Measurements from ENCODE around the gene CLASP1. TPM values are rescaled to one million over a fixed set of nuclear protein-coding genes. Genes with fewer than 3 reads are reported as not detected.

CLASP1 gene
- total and polyA plus RNA-seq, 2 of the 8 experiments (the other 6 are each of a cell fraction or from before 2014, with no cell fraction given), result 7.3 to 53.9 TPM

- Histone ChIP-seq H3K27me3 (replicated peaks in 1 of 4; ENCODE audit: control insufficient read depth in 3 of 4, extremely low read depth in 1 of 4, insufficient read depth in 3 of 4, low read length in 3 of 4) (no peaks in the 10 kb centered on the region), H4K5ac (ENCODE audit: insufficient read length, low read depth, low read length) (no peak overlapping the region), H2AK5ac (ENCODE audit: low read depth, low read length) (no peak overlapping the region), H3K18ac (ENCODE audit: extremely low read depth, low read length) (no peak overlapping the region), H3K23me2 (ENCODE audit: low read depth, low read length) (no peaks in the 10 kb centered on the region), H3K4ac (replicated peaks; ENCODE audit: insufficient read length, low read depth, low read length) (no peak overlapping the region), H2BK120ac (replicated peaks; ENCODE audit: low read depth, low read length) (no peak overlapping the region), H3K14ac (ENCODE audit: insufficient read length) (no peak overlapping the region), H3K27ac (ENCODE audit: low read depth, low read length) (no peak overlapping the region), H3K4me3 (ENCODE audit: extremely low read depth in 1 of 4, insufficient read depth in 2 of 4, low read depth in 3 of 4, low read length in 4 of 4) (no peak overlapping the region), H3K79me2 (ENCODE audit: control insufficient read depth in 1 of 2, insufficient read depth in 2 of 2, low read length in 2 of 2) (no peaks in the 10 kb centered on the region), H2BK12ac (ENCODE audit: low read depth, low read length) (no peak overlapping the region), H3K4me2 (ENCODE audit: insufficient read depth in 1 of 2, low read depth in 2 of 2, low read length in 2 of 2) (no peak overlapping the region), H3K36me3 (ENCODE audit: control insufficient read depth in 2 of 4, insufficient read depth in 4 of 4, low read length in 3 of 4) (peaks cover 16 to 49% (median 40%) of the 10 kb centered on the region in 4 experiments; a peak in 7 of 8 replicates), H2BK5ac (ENCODE audit: low read depth, low read length) (no peak overlapping the region), H4K91ac (replicated peaks; ENCODE audit: insufficient read length, low read length) (no peak overlapping the region), H3K79me1 (ENCODE audit: low read depth, low read length) (no peaks in the 10 kb centered on the region; the same call in 1 of the 2 replicates), H2BK20ac (ENCODE audit: low read length) (no peak overlapping the region), H3K23ac (ENCODE audit: insufficient read length) (no peak overlapping the region), H4K8ac (ENCODE audit: extremely low read depth, insufficient read depth, low read length) (no peak overlapping the region), H4K20me1 (replicated peaks in 1 of 2; ENCODE audit: control insufficient read depth in 1 of 2, insufficient read depth in 2 of 2, low read length in 2 of 2) (peaks cover 2 to 6% of the 10 kb centered on the region in 2 experiments), H3K4me1 (replicated peaks in 1 of 4; ENCODE audit: control insufficient read depth in 3 of 4, insufficient read depth in 4 of 4, low read length in 3 of 4) (no peaks in the 10 kb centered on the region), H2AFZ (ENCODE audit: low read length) (no peak overlapping the region), H3K9ac (replicated peaks in 1 of 4; ENCODE audit: extremely low read depth in 1 of 4, low read depth in 3 of 4, low read length in 3 of 4) (no peak overlapping the region), H3K56ac (replicated peaks; ENCODE audit: insufficient read length, low read depth, low read length) (no peak overlapping the region), H3K9me3 (ENCODE audit: insufficient read depth in 2 of 2, low read depth in 1 of 2, low read length in 1 of 2) (no peaks in the 10 kb centered on the region), H2BK15ac (ENCODE audit: low read length) (no peak overlapping the region)
- DNase-seq (ENCODE audit: low read depth in 1 of 2, low spot score in 2 of 2) (no peak), FAIRE-seq (no peak)
- WGBS, 2 experiments (ENCODE audit: extremely low coverage in 1 of 2, insufficient coverage in 1 of 2, insufficient read length in 1 of 2, insufficient replicate concordance in 2 of 2, low coverage in 1 of 2, low lambda C conversion rate in 2 of 2, missing lambda C conversion rate in 1 of 2), result 90% methylated on average over 6 of the region's 6 CpGs; no CpG with 5 or more reads in 1 of the 2 experiments
- TF ChIP-seq POU5F1 (IDR thresholded peaks at IDR 0.05; ENCODE audit: low read depth, low read length) (no peak), BRCA1 (IDR thresholded peaks at IDR 0.05; ENCODE audit: low read depth, low read length) (no peak), ATF2 (IDR thresholded peaks at IDR 0.05; ENCODE audit: low read length) (no peak), TBP (IDR thresholded peaks at IDR 0.05; ENCODE audit: low read depth, low read length) (no peak), SP2 (IDR thresholded peaks at IDR 0.05; ENCODE audit: low read length) (no peak), RFX5 (IDR thresholded peaks at IDR 0.05; ENCODE audit: borderline replicate concordance, low read depth, low read length) (no peak), CHD1 (IDR thresholded peaks at IDR 0.05; ENCODE audit: low read depth, low read length) (no peak), SRF (IDR thresholded peaks at IDR 0.05; ENCODE audit: low read depth, low read length) (no peak), E2F6 (IDR thresholded peaks at IDR 0.05) (no peak), CBX8 (IDR thresholded peaks at IDR 0.05; ENCODE audit: borderline replicate concordance, low read depth, low read length) (no peak), MAFK (IDR thresholded peaks at IDR 0.05; ENCODE audit: low read depth, low read length) (no peak)
- ChIA-PET POLR2A (ENCODE audit: partially characterized antibody) (no interaction called here), CTCF (ENCODE audit: partially characterized antibody) (interaction anchor here (1.2 to 11.5 kb wide), 5 partner anchors 12 to 268 kb away, joined by 3 to 144 read pairs (median 12); no protein-coding TSS in a partner anchor)
Measured at GRCh38 chr2:121350890-121351289, 298.4 kb downstream of the CLASP1 start.

All from H1 (cell line).